Duodenal mucosa (tissue), 2 donors: ENCODE measurements around the gene UBXN11.
A peak's percentile ranks its signal among the peaks of the same experiment; 100 is the strongest.

ENCODE experiments used
- H3K27ac ChIP-seq: one replicate; pipeline ENCODE4 v1.7.0; 2013; ENCODE audit warnings: low read depth, low read length
- H3K27me3 ChIP-seq, 2 donors: one replicate each; pipeline ENCODE4 v1.7.0; 2013; ENCODE audit warnings: low read length in 2 of 2, control low read depth in 1 of 2; ENCODE audit not compliant: insufficient read depth in 2 of 2, control insufficient read depth in 1 of 2
- H3K36me3 ChIP-seq, 2 donors: one replicate each; pipeline ENCODE4 v1.7.0; 2013; ENCODE audit warnings: low read length in 2 of 2, control low read depth in 1 of 2; ENCODE audit not compliant: insufficient read depth in 2 of 2, control insufficient read depth in 1 of 2
- H3K4me1 ChIP-seq, 2 donors: one replicate each; pipeline ENCODE4 v1.7.0; 2013; ENCODE audit warnings: low read length in 2 of 2, control low read depth in 1 of 2; ENCODE audit not compliant: insufficient read depth in 2 of 2, control insufficient read depth in 1 of 2
- H3K4me3 ChIP-seq, 2 donors: one replicate each; pipeline ENCODE4 v1.7.0; 2013; ENCODE audit warnings: low read length in 2 of 2, low read depth in 1 of 2
- H3K9ac ChIP-seq, 2 donors: one replicate each; pipeline ENCODE4 v1.7.0; 2013; ENCODE audit warnings: low read length in 2 of 2, low read depth in 1 of 2
- H3K9me3 ChIP-seq, 2 donors: one replicate each; pipeline ENCODE4 v1.7.0; 2013; ENCODE audit warnings: low read length in 2 of 2, control low read depth in 1 of 2; ENCODE audit not compliant: control insufficient read depth in 1 of 2

Gene UBXN11

DNA sequence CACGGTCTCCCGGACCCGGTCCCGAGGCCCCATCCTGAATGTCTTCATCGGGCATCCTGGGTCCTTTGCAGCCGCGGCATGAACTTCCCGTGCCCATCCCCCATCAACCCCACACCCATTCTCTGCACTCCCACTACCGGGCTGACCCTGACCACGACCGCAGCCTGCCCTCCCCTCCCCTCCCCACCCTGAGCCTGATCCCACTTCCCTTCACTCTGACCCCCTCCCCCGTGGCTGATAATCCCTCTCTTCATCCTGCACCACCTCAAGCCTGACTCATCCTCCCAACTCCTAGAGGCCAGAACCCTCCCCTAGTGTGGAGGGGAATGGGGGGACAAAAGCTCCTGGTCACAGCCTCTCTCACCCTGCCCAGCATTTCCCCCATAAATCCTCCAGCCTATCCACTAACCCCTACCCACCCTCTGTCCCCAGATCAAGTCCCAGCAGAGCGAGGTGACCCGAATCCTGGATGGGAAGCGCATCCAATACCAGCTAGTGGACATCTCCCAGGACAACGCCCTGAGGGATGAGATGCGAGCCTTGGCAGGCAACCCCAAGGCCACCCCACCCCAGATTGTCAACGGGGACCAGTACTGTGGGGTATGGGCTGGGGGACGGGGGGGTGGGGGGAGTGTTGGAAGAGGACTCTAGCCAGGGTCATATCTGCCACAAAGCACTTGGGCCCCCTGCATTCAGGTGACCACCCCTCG, 25.9 kb downstream of the UBXN11 start:
- Histone ChIP-seq H3K4me3 (peak overlapping the region; percentile 74 to 75), H3K9ac (peak overlapping the region; percentile 82 to 83), H3K36me3 (peaks cover 0 to 9% of the 10 kb centered on the region in 2 donors), H3K9me3 (no peaks in the 10 kb centered on the region), H3K27ac (peak overlapping the region; percentile 83), H3K27me3 (no peaks in the 10 kb centered on the region), H3K4me1 (peaks cover 59 to 74% of the 10 kb centered on the region in 2 donors)

DNA sequence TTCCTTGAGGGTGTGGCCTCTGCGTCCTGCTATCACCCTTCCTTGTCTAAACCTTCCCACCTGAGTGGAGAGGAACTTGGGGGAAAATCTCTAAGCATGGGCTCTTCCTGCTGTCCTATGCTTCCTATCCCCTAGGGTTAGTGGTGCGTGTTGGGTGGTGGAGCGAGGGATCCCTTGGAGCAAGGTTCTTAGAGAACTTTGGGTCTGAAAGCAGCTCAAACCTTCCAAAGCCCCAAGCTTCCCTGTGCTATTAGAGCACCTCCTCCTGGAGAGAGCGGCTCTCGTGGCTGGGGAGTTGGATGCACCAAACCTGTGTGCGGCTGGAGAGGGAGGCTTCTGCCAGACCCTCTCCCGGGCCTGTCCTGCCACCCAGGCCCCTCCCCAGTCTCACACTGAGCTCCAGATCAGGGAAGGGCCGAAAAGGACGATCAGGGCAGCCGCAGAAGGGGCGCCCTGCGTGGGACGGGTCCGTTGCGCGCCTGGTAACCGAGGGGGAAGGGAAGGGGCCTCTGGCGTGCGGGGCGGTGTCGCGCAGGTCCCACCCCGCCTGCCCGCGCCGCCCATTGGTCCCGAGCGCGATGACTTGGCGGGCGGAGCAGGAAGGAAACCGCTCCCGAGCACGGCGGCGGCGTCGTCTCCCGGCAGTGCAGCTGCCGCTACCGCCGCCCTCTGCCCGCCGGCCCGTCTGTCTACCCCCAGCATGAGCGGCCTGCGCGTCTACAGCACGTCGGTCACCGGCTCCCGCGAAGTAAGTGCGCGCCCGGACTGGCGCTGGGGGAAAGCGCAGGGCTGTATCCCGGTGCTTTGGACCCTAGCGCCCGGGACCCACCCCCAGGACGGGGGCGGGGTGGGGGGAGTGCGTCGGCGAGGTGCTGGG, 26.7 kb downstream of the UBXN11 start, which contains the start of gene SH3BGRL3:
SH3BGRL3 (plus strand) TSS at position 631 of the 877 bp plus-strand sequence; CDS start at position 701, 70 bp downstream.
- H3K9me3 ChIP-seq = no peaks in the 10 kb centered on the region
- no peaks in the 10 kb centered on the region for H3K27me3 ChIP-seq
- H3K27ac ChIP-seq = peak within 1 kb of the TSS; percentile 83
- H3K4me3 ChIP-seq = peak within 1 kb of the TSS; percentile 74 to 75
- peaks cover 55 to 70% of the 10 kb centered on the region in 2 donors for H3K4me1 ChIP-seq
- H3K36me3 ChIP-seq = peaks cover 0 to 12% of the 10 kb centered on the region in 2 donors
- peak within 1 kb of the TSS; percentile 82 to 83 for H3K9ac ChIP-seq

DNA sequence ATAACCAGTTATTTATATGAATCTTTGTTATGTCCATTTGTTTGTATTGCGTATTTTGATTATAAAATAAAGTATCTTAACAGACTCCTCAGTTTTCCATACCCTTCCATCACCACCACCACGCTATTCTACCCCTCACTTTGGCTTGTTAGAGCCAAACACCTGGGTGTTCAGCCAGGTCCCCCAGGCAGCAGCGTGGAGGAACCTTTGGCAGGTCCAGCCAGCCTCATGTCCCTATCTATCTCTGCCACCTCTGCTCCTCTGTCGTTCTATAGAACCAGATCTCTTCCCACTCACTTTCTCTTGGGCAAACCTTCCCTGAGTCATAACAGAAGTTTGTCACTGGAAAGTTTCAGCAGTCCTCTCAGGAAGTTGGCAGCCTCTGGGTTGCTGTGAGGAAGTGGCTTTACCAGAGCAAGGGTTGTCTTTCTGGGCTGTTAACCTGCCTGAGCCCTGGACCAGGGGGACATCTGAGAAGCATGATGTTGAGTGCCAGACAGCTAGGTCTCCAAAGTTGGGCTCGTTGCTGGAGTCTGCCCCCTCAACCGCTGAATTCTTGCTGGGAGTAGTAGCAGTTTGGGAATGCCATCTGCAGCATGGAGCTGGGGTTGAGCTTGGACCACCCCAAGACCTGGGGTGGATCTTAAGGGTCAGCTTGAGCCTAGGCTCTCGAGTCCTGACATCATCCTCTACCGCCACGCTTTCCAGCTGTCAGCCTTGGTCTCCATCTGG, 27.5 kb downstream of the UBXN11 start:
- H3K4me3 ChIP-seq = peak overlapping the region; percentile 74 to 75
- H3K9ac ChIP-seq = peak overlapping the region; percentile 81 to 82
- peaks cover 0 to 13% of the 10 kb centered on the region in 2 donors for H3K36me3 ChIP-seq
- no peaks in the 10 kb centered on the region for H3K9me3 ChIP-seq
- no peaks in the 10 kb centered on the region for H3K27me3 ChIP-seq
- H3K4me1 ChIP-seq = peaks cover 49 to 63% of the 10 kb centered on the region in 2 donors
- peak overlapping the region; percentile 83 for H3K27ac ChIP-seq

DNA sequence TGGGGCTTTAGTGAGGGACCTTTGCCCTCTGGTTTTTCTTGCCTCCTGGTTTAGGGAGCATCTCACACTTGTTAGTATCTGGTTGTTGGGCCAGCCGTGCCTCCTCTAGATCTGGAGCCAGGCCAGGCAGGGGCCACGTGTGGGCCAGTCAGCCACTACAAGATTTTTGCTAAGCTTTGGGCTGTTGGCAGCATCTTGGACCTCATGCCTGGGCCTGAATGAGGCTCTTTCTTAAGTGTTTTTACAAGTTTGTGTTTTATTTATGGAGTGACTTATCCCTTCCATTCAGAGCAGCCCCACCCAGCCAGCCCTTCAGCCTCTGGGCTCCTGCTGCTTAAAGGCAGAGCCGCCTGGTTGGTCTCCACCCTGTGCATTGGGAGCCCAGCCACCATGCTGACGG, 28.1 kb downstream of the UBXN11 start:
- H3K36me3 ChIP-seq = peaks cover 0 to 13% of the 10 kb centered on the region in 2 donors
- peak overlapping the region; percentile 81 to 82 for H3K9ac ChIP-seq
- H3K4me1 ChIP-seq = peaks cover 49 to 63% of the 10 kb centered on the region in 2 donors
- H3K9me3 ChIP-seq = no peaks in the 10 kb centered on the region
- peak overlapping the region; percentile 65 for H3K27ac ChIP-seq
- no peak overlapping the region for H3K4me3 ChIP-seq
- H3K27me3 ChIP-seq = no peaks in the 10 kb centered on the region

DNA sequence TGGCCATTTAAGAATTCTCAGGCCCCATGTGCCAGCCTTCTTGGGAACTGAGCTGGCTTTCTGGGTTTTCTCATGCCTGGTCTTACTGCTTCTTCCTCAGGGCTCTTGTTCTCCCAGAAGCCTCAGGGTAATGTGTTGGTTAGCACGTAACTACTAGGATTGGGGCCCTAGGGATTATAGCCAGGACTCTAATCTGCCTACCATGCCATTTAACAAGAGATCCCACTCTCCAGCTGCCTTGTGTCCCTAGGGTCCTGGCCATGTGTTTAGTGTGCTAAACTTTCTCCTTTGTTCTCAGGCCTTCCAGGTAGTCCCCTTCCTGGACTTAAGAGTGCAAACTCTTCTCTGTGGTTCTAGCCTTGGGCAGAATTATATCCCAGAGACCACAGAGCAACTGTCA, 28.7 kb downstream of the UBXN11 start:
- Histone ChIP-seq H3K27ac (peak overlapping the region; percentile 65), H3K9ac (peak overlapping the region; percentile 38 to 55), H3K27me3 (no peaks in the 10 kb centered on the region), H3K4me1 (peaks cover 49 to 63% of the 10 kb centered on the region in 2 donors), H3K4me3 (peak overlapping the region in 1 of 2 donors; percentile 20), H3K36me3 (peaks cover 0 to 18% of the 10 kb centered on the region in 2 donors), H3K9me3 (no peaks in the 10 kb centered on the region)

DNA sequence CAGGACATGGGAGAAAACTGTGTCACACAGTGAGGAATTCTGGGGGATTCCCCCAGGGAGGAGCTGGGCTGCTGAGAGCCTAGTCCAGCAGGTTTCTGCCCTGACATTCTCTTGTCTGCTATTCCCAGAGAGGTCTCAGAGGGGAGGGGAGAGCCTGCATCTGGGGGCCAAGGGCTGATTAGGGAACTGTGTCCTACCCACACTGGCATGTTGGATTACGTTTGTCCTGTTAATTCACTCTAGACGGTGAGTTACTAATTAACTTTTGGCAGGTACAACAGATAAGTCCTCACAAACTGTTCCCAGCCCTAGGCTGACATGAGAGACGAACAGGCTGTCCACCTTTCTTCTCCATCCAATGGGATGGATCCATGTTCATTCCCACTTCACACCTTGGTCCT, 29.2 kb downstream of the UBXN11 start:
- Histone ChIP-seq H3K27ac (peak overlapping the region; percentile 65), H3K9me3 (no peaks in the 10 kb centered on the region), H3K9ac (peak overlapping the region; percentile 38 to 55), H3K4me1 (peaks cover 49 to 63% of the 10 kb centered on the region in 2 donors), H3K36me3 (peaks cover 0 to 15% of the 10 kb centered on the region in 2 donors), H3K4me3 (peak overlapping the region; percentile 12 to 20), H3K27me3 (no peaks in the 10 kb centered on the region)

DNA sequence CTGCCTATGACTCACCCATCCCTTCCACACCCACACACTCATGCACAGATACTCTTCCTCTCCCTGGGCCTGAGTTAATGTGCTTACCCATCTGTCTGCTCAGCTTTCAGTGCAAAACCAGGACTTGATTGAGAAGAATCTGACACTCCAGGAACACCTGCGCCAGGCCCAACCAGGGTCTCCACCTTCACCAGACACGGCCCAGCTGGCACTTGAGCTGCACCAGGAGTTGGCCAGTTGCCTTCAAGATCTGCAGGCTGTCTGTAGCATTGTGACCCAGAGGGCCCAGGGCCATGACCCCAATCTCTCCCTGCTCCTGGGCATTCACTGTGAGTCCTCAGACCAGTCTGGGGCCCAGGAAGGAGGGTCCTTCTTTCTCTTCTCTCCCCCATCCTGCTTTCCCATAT, 30.0 kb downstream of the UBXN11 start:
- Histone ChIP-seq H3K27ac (peak overlapping the region; percentile 49), H3K4me3 (peak overlapping the region in 1 of 2 donors; percentile 0), H3K4me1 (peaks cover 49 to 58% of the 10 kb centered on the region in 2 donors), H3K27me3 (no peaks in the 10 kb centered on the region), H3K36me3 (peaks cover 7 to 17% of the 10 kb centered on the region in 2 donors), H3K9ac (peak overlapping the region in 1 of 2 donors; percentile 55), H3K9me3 (no peaks in the 10 kb centered on the region)

DNA sequence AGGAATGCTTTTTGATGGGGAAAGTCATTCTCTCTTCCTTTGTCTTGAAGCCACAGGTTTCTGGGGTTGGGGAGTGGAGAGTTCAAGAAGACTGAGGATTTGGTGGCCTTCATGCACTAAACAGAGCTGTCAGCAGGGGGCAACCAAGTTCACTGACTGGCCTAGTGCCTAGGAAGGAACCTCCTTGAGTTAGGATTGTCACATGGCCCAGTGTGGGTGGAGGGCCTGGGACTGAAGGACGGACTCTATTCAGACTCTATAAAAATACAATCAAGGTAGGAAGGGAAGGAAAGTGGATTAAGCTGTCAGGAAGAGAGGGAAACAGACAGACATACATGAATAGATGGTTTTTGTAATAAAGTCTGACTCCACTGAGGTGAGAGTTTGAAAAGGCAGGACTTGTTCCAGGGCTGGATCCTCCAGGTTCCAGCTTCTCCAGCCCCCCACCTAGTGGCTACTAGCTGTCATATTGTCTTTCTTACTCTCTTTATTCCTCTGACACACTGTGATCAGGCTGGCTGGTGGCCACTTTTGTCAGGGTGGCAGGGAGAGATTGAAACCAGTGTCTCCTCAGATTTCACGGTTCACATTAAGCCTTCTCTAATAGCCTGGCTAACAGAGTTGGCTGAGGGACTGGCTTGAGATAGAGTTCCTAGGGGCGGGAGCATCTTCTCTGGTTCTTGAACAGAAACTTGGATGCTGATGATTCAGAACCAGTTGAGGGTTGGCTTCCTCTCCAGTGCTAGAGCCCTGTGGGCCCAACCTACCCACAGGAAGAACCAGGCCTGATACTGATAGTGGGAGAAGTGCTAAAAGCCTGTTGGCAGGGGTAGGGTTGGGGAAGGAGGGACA, 30.6 kb downstream of the UBXN11 start:
- Histone ChIP-seq H3K36me3 (peaks cover 7 to 21% of the 10 kb centered on the region in 2 donors), H3K4me3 (peak overlapping the region in 1 of 2 donors; percentile 0), H3K27me3 (no peaks in the 10 kb centered on the region), H3K4me1 (peaks cover 44 to 52% of the 10 kb centered on the region in 2 donors), H3K9ac (peak overlapping the region; percentile 35 to 39), H3K9me3 (no peaks in the 10 kb centered on the region), H3K27ac (peak overlapping the region; percentile 49)

DNA sequence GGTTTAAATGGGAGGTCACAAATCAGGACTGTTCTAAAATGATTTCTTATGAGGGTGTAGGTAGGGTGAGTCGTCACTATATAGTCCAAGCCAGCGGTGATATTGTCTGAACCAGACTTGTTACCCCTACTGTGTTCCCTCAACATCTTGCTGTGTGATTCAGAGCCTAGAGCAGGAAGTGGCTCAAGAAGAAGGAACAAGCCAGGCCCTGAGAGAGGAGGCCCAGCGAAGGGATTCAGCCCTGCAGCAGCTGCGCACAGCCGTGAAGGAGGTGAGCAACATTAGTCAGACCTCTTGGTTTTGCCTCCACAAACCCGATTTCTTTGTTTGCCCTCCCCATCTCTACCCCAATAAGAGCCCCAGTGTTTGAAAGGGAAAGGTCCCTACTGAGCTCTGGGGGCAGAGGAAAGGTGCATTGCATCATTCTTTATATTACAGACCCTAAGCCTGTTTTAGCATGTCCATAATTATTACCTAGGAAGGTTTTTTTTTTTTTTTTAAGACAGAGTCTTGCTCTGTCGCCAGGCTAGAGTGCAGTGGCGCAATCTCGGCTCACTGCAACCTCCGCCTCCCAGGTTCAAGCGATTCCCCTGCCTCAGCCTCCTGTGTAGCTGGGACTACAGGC, 31.5 kb downstream of the UBXN11 start:
- no peak overlapping the region for H3K27ac ChIP-seq
- peaks cover 11 to 28% of the 10 kb centered on the region in 2 donors for H3K36me3 ChIP-seq
- H3K27me3 ChIP-seq = no peaks in the 10 kb centered on the region
- H3K9me3 ChIP-seq = no peaks in the 10 kb centered on the region
- peaks cover 41 to 47% of the 10 kb centered on the region in 2 donors for H3K4me1 ChIP-seq
- H3K9ac ChIP-seq = no peak overlapping the region
- no peak overlapping the region for H3K4me3 ChIP-seq
